H9 (cell line): ENCODE results near the gene KCNG2. TPM values are rescaled to one million over a fixed set of nuclear protein-coding genes. Genes with fewer than 3 reads are reported as not detected.

Experiments used
- DNase-seq: peaks from one replicate; pipeline ENCODE4 v3.0.0-alpha.2; 2017
- H2AFZ ChIP-seq: one replicate; pipeline ENCODE4 v1.6.1; 2013; ENCODE audit warnings: mild to moderate bottlenecking, low read length, control low read depth, moderate library complexity
- H2AK5ac ChIP-seq: 2 replicates; pipeline ENCODE4 v1.6.1; 2013; ENCODE audit warnings: low read length, control low read depth, mixed read lengths; ENCODE audit not compliant: insufficient read length
- H2BK120ac ChIP-seq: one replicate; pipeline ENCODE4 v1.6.1; 2013; ENCODE audit warnings: low read depth, mild to moderate bottlenecking, low read length, control low read depth, inconsistent platforms; ENCODE audit not compliant: poor library complexity, severe bottlenecking
- H2BK12ac ChIP-seq: 2 replicates; pipeline ENCODE4 v1.6.1; 2013; ENCODE audit warnings: low read length, control low read depth, mixed read lengths, low read depth; ENCODE audit not compliant: insufficient read length
- H2BK15ac ChIP-seq: 2 replicates; pipeline ENCODE4 v1.6.1; 2013; ENCODE audit warnings: low read depth, low read length, control low read depth
- H2BK20ac ChIP-seq: one replicate; pipeline ENCODE4 v1.6.1; 2013; ENCODE audit warnings: low read depth, mild to moderate bottlenecking, low read length, control low read depth, inconsistent platforms; ENCODE audit not compliant: poor library complexity, severe bottlenecking
- H2BK5ac ChIP-seq: 2 replicates; pipeline ENCODE4 v1.6.1; 2013; ENCODE audit warnings: low read length, control low read depth, mixed read lengths; ENCODE audit not compliant: insufficient read length
- H3K14ac ChIP-seq: 2 replicates; pipeline ENCODE4 v1.6.1; 2013; ENCODE audit warnings: low read length, control low read depth; ENCODE audit not compliant: insufficient read depth
- H3K18ac ChIP-seq: 2 replicates; pipeline ENCODE4 v1.6.1; 2013; ENCODE audit warnings: low read depth, mild to moderate bottlenecking, mixed read lengths, low read length, control low read depth; ENCODE audit not compliant: insufficient read length
- H3K23ac ChIP-seq: 2 replicates; pipeline ENCODE4 v1.6.1; 2013; ENCODE audit warnings: low read length, control low read depth, mixed read lengths, low read depth; ENCODE audit not compliant: insufficient read length
- H3K23me2 ChIP-seq: 2 replicates; pipeline ENCODE4 v1.6.1; 2013; ENCODE audit warnings: low read depth, mild to moderate bottlenecking, mixed read lengths, low read length, control low read depth; ENCODE audit not compliant: insufficient read length, poor library complexity, severe bottlenecking
- H3K27ac ChIP-seq: 2 replicates; pipeline ENCODE4 v1.5.1; 2013; ENCODE audit warnings: low read length, control low read depth, mixed read lengths, low read depth; ENCODE audit not compliant: insufficient read length
- H3K27me3 ChIP-seq: 2 replicates; pipeline ENCODE4 v1.6.1; 2013; ENCODE audit warnings: low read length, control low read depth, inconsistent platforms; ENCODE audit not compliant: insufficient read depth
- H3K4ac ChIP-seq: 2 replicates; pipeline ENCODE4 v1.6.1; 2013; ENCODE audit warnings: low read depth, mild to moderate bottlenecking, control low read depth, inconsistent platforms, low read length, moderate library complexity
- H3K4me1 ChIP-seq: 2 replicates; pipeline ENCODE4 v1.6.1; 2013; ENCODE audit warnings: low read length, control low read depth, inconsistent platforms; ENCODE audit not compliant: insufficient read depth
- H3K4me2 ChIP-seq: 2 replicates; pipeline ENCODE4 v1.6.1; 2013; ENCODE audit warnings: low read length, control low read depth, mixed read lengths; ENCODE audit not compliant: insufficient read length, insufficient read depth
- H3K56ac ChIP-seq: 2 replicates; pipeline ENCODE4 v1.6.1; 2013; ENCODE audit warnings: low read depth, mild to moderate bottlenecking, mixed read lengths, low read length, control low read depth; ENCODE audit not compliant: insufficient read length
- H3K79me1 ChIP-seq: 2 replicates; pipeline ENCODE4 v1.6.1; 2013; ENCODE audit warnings: low read depth, mild to moderate bottlenecking, moderate library complexity, low read length, control low read depth, inconsistent platforms; ENCODE audit not compliant: insufficient read depth, poor library complexity, severe bottlenecking
- H3K79me2 ChIP-seq: 2 replicates; pipeline ENCODE4 v1.6.1; 2013; ENCODE audit warnings: low read length, control low read depth, inconsistent platforms; ENCODE audit not compliant: insufficient read depth
- H3K9ac ChIP-seq: 2 replicates; pipeline ENCODE4 v1.6.1; 2013; ENCODE audit warnings: low read length, control low read depth, mixed read lengths; ENCODE audit not compliant: insufficient read length; ENCODE audit errors: extremely low read depth
- H3K9me3 ChIP-seq: one replicate; pipeline ENCODE4 v1.6.1; 2013; ENCODE audit warnings: low read depth, low read length, inconsistent platforms; ENCODE audit not compliant: control insufficient read depth
- H3T11ph ChIP-seq: one replicate; pipeline ENCODE4 v1.6.1; 2013; ENCODE audit warnings: mild to moderate bottlenecking, low read length, control low read depth, inconsistent platforms
- H4K20me1 ChIP-seq: one replicate; pipeline ENCODE4 v1.6.1; 2013; ENCODE audit not compliant: control insufficient read depth, insufficient read length, insufficient read depth
- H4K5ac ChIP-seq: 2 replicates; pipeline ENCODE4 v1.6.1; 2013; ENCODE audit warnings: low read depth, mild to moderate bottlenecking, mixed read lengths, low read length, control low read depth; ENCODE audit not compliant: insufficient read length
- H4K8ac ChIP-seq: replicated peaks from 2 replicates; pipeline ENCODE4 v1.6.1; 2013; ENCODE audit warnings: low read length, control low read depth, mixed read lengths, low read depth; ENCODE audit not compliant: insufficient read length
- H4K91ac ChIP-seq: 2 replicates; pipeline ENCODE4 v1.6.1; 2013; ENCODE audit warnings: low read depth, mild to moderate bottlenecking, moderate library complexity, mixed read lengths, low read length, control low read depth; ENCODE audit not compliant: insufficient read length
- H3K27ac Mint-ChIP-seq, 3 experiments: 2 replicates in 2 of 3; 3 replicates in 1 of 3; pipeline ENCODE4 v1.8.0; 2020 to 2021; ENCODE audit warnings: mixed read lengths in 3 of 3, mild to moderate bottlenecking in 1 of 3, moderate library complexity in 1 of 3
- H3K27me3 Mint-ChIP-seq: 2 replicates; pipeline ENCODE4 v1.8.0; 2021; ENCODE audit warnings: low read depth, mild to moderate bottlenecking, moderate library complexity, mixed read lengths
- H3K36me3 Mint-ChIP-seq, 3 experiments: 2 replicates in 2 of 3; 3 replicates in 1 of 3; pipeline ENCODE4 v1.8.0; 2020 to 2021; ENCODE audit warnings: low read depth in 3 of 3, mixed read lengths in 3 of 3; ENCODE audit not compliant: insufficient read depth in 1 of 3
- H3K4me1 Mint-ChIP-seq, 2 experiments: 2 replicates each; pipeline ENCODE4 v1.8.0; 2020; ENCODE audit warnings: mixed read lengths in 2 of 2
- H3K4me3 Mint-ChIP-seq, 2 experiments: 2 replicates in 1 of 2; 3 replicates in 1 of 2; pipeline ENCODE4 v1.8.0; 2020 to 2021; ENCODE audit warnings: mild to moderate bottlenecking in 2 of 2, mixed read lengths in 2 of 2, moderate library complexity in 1 of 2
- H3K9me3 Mint-ChIP-seq, 2 experiments: 2 replicates in 1 of 2; 3 replicates in 1 of 2; pipeline ENCODE4 v1.8.0; 2020; ENCODE audit warnings: mild to moderate bottlenecking in 2 of 2, mixed read lengths in 2 of 2, moderate library complexity in 1 of 2
- WGBS: extraction: QIAGEN DNeasy Blood & Tissue Kit; methylation state at CpG from one replicate; pipeline ENCODE4 v1.1.7; 2013; ENCODE audit warnings: missing lambda C conversion rate, low lambda C conversion rate, mixed read lengths; ENCODE audit not compliant: insufficient read length; ENCODE audit errors: extremely low coverage; 5-methylcytosine and 5-hydroxymethylcytosine counted together
- total RNA-seq: library from RNA; stranded (reverse); gene quantifications from 2 replicates; pipeline ENCODE4 v1.2.1, GENCODE V29; 2021
- TF ChIP-seq, protein P1 (sequence below): fragments of 200-600 bp; sonication (generic); conservative IDR thresholded peaks from 3 replicates; pipeline ENCODE4 v1.8.0; 2021; ENCODE audit warnings: antibody characterized with exemption, mild to moderate bottlenecking

Gene KCNG2
- total RNA-seq, 1 experiment from 2014 or later: 0.15 TPM

DNA sequence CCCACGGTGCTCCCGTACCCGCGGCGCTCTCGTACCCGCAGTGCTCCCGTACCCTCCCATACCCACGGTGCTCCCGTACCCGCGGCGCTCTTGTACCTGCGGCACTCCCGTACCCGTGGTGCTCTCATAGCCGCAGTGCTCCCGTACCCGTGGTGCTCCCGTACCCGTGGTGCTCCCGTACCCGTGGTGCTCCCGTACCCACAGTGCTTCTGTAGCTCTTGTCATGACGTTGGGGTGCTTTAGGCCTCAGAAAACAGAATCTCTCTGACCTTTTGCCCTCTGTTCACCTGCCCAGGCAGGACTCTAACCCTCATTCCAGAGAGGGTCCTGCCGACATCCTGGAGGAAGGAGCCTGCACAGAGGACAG is 118.4 kb downstream of the KCNG2 start:
- no peaks in the 10 kb centered on the region for H3K4me1 ChIP-seq
- H3K27me3 ChIP-seq: no peaks in the 10 kb centered on the region
- no peak overlapping the region for H2BK120ac ChIP-seq
- H3K79me1 ChIP-seq: no peaks in the 10 kb centered on the region
- H3K56ac ChIP-seq: no peak overlapping the region
- no peaks in the 10 kb centered on the region for H3K23me2 ChIP-seq
- no peak overlapping the region for H2BK12ac ChIP-seq
- H3K23ac ChIP-seq: no peak overlapping the region
- H4K8ac ChIP-seq: no peak overlapping the region
- no peak overlapping the region for H3K4ac ChIP-seq
- H4K5ac ChIP-seq: no peak overlapping the region
- H3K79me2 ChIP-seq: no peaks in the 10 kb centered on the region
- H3K4me1 Mint-ChIP-seq: peaks cover 4 to 14% of the 10 kb centered on the region in 2 experiments; a peak in 3 of 4 replicates
- TF ChIP-seq, protein P1, sequence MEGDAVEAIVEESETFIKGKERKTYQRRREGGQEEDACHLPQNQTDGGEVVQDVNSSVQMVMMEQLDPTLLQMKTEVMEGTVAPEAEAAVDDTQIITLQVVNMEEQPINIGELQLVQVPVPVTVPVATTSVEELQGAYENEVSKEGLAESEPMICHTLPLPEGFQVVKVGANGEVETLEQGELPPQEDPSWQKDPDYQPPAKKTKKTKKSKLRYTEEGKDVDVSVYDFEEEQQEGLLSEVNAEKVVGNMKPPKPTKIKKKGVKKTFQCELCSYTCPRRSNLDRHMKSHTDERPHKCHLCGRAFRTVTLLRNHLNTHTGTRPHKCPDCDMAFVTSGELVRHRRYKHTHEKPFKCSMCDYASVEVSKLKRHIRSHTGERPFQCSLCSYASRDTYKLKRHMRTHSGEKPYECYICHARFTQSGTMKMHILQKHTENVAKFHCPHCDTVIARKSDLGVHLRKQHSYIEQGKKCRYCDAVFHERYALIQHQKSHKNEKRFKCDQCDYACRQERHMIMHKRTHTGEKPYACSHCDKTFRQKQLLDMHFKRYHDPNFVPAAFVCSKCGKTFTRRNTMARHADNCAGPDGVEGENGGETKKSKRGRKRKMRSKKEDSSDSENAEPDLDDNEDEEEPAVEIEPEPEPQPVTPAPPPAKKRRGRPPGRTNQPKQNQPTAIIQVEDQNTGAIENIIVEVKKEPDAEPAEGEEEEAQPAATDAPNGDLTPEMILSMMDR: no peak
- no peak overlapping the region for H3K4me3 Mint-ChIP-seq
- H3K36me3 Mint-ChIP-seq: peaks cover 2 to 16% (median 5%) of the 10 kb centered on the region in 3 experiments; a peak in 5 of 7 replicates
- no peak overlapping the region for H2BK5ac ChIP-seq
- no CpG with 5 or more reads among the region's 26 CpGs for WGBS
- no peak overlapping the region for H3T11ph ChIP-seq
- H2BK20ac ChIP-seq: no peak overlapping the region
- no peaks in the 10 kb centered on the region for H3K9me3 ChIP-seq
- H3K14ac ChIP-seq: no peak overlapping the region
- H3K27ac ChIP-seq: no peak overlapping the region
- peaks cover 3 to 6% of the 10 kb centered on the region in 2 experiments; a peak in 3 of 5 replicates for H3K9me3 Mint-ChIP-seq
- H3K18ac ChIP-seq: no peak overlapping the region
- no peak overlapping the region for H3K9ac ChIP-seq
- no peak overlapping the region for H3K27ac Mint-ChIP-seq
- DNase-seq: no peak
- H2AFZ ChIP-seq: no peak overlapping the region
- no peak overlapping the region for H3K4me2 ChIP-seq
- no peak overlapping the region for H4K91ac ChIP-seq
- H4K20me1 ChIP-seq: no peaks in the 10 kb centered on the region
- no peak overlapping the region for H2BK15ac ChIP-seq
- H2AK5ac ChIP-seq: no peak overlapping the region
- peaks cover 10% of the 10 kb centered on the region for H3K27me3 Mint-ChIP-seq
